Activated T-cell treated with anti-CD3 and anti-CD28 coated beads, Interleukin-2, amount 50 U/mL, for 24 hours (primary cell): ENCODE measurements around the gene TVP23B.
"Not testable (repeated sequence)": the region's sequence is repeated elsewhere in the genome, so short reads cannot be mapped to it uniquely, and the experiment has no call there.

Experiments
- DNase-seq: peaks from one replicate; pipeline ENCODE4 v3.0.0-alpha.2; 2020
- H3K27ac Mint-ChIP-seq: 2 replicates; pipeline ENCODE4 v1.8.0; 2020; ENCODE audit warnings: mild to moderate bottlenecking, mixed read lengths
- H3K27me3 Mint-ChIP-seq: 2 replicates; pipeline ENCODE4 v1.8.0; 2020; ENCODE audit warnings: mixed read lengths
- H3K36me3 Mint-ChIP-seq: 2 replicates; pipeline ENCODE4 v1.8.0; 2020; ENCODE audit warnings: low read depth, mixed read lengths
- H3K4me1 Mint-ChIP-seq: 2 replicates; pipeline ENCODE4 v1.8.0; 2020; ENCODE audit warnings: low read depth, mixed read lengths
- H3K4me3 Mint-ChIP-seq: 2 replicates; pipeline ENCODE4 v1.8.0; 2020; ENCODE audit warnings: mild to moderate bottlenecking, moderate library complexity, mixed read lengths
- H3K9me3 Mint-ChIP-seq: 2 replicates; pipeline ENCODE4 v1.8.0; 2020; ENCODE audit warnings: mixed read lengths

The TVP23B gene

DNA sequence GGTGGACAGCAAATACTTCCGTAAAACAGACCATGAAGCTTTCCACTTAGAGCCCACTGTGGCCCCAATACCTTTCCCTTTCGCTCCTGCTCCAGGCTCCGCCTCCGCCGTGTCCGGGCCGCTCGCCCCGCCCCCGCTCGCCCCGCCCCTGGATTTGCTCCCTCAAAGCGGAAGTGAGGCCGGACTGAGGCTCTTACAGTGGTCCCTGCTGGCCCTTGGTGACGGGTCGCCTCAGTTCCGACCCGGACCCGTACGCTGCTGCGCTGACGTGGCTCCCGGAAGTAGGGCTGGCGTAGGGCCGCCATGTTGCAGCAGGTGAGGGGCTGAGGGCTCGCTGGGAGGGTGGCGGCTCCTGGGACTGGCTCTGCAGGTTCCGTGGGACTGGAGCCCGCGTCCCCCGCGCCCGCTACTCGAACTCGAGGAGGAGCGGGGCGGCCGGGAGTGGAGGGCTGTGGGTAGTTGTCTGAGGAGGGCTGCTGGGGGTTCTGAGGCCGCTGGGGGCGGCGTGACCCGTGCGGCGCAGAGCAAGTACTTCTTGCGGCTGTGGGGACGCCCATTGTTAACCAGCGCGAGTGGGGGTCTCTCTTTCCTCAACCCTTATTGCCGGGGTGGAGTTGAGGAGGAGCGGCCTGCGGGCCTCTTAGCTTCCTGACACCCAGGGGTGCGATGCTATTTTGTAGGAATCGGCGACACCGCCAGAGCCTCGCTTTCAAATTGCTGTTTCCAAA, at the start of gene TVP23B:
Gene TVP23B, plus strand, starts transcription at position 193 of the 728 bp plus-strand sequence. Its CDS starts 111 bp downstream, at position 304.
- H3K9me3 Mint-ChIP-seq, H3K27me3 Mint-ChIP-seq: not testable (repeated sequence)
- DNase-seq, result peak; percentile 99
- peak within 1 kb of the TSS; percentile 81 for H3K4me3 Mint-ChIP-seq
- H3K27ac Mint-ChIP-seq, result peak within 1 kb of the TSS; percentile 91
- peaks cover 22% of the 10 kb centered on the region for H3K4me1 Mint-ChIP-seq
- H3K36me3 Mint-ChIP-seq, result peaks cover 26% of the 10 kb centered on the region

DNA sequence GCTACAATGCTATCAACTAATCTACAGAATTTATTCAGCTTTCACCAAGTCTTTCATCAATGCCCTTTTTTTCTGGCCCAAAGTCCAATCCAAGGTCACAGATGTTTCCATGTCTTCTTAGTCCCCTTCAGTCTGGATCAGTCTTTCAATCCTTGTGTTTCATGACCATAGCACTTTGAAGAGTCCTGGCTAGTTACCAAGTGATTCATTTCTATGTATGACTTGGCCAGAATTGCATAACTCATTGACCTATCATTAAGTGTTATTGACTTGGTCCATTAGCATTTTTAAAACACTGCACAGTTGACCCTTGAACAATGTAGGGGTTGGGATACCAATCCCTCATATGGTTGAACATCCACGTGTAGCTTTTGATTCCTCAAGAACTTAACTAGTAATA, 48.5 kb upstream of the TVP23B start:
- not testable (repeated sequence) for DNase-seq, H3K27ac Mint-ChIP-seq, H3K4me1 Mint-ChIP-seq, H3K4me3 Mint-ChIP-seq, H3K27me3 Mint-ChIP-seq, H3K9me3 Mint-ChIP-seq, H3K36me3 Mint-ChIP-seq

DNA sequence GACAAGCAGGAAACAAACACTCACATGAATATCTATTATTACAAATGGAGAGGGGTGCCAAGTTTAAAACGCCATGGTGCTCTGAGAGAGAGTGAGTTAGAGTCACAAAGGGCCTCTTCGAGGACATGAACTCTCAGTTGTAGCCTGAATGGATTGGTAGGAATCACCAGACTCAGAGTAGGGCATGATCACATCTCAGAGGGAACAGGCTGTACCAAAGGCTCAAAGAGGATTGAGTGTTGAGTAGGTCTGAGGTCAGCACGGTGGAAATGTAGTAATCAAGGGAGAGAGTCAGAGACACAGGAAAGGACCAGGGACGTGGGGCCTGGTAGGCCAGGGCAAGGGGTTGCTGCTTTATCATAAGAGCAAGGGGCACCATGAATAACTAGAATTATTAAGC, 47.6 kb upstream of the TVP23B start:
- H3K36me3 Mint-ChIP-seq, H3K9me3 Mint-ChIP-seq, H3K4me1 Mint-ChIP-seq, H3K27me3 Mint-ChIP-seq, H3K4me3 Mint-ChIP-seq, H3K27ac Mint-ChIP-seq, DNase-seq: not testable (repeated sequence)

DNA sequence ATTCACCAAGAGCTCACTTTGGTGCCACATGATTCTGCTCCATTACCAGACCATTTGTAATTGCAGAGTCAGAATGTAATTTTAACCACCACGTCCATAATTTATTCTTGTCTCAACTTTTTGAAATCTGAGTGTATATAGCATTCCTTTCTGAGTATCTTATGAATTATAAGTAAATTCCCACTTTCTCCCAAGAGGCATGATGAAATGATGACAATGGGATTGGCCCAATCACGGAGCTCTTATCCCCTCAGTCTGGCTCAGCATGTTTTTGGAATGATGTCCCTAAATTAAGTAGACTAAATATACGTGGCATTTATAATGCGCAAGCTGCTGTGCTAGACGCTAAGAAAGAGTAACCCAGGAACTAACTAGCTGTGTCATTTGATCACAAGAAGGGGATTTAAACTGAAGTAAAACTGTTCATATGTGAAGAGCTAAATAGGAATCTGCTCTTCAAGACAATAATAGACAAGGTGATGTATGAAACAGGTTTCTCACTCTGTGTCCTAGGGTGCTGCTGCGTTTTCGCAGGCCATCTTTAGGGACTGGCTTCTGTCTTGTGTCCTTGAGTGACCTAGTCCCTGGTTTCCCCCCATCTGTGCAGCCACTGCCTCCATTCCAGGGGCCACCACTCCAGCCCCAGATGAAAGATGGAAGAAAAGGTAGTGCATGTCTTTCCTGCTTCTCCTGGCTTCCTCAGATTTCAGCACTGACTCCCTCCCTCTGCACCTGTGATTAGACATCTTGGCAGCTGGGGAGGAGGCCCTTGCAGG, 41.2 kb upstream of the TVP23B start:
- not testable (repeated sequence) for H3K4me1 Mint-ChIP-seq, H3K36me3 Mint-ChIP-seq, H3K27me3 Mint-ChIP-seq, H3K27ac Mint-ChIP-seq, H3K4me3 Mint-ChIP-seq, H3K9me3 Mint-ChIP-seq, DNase-seq

DNA sequence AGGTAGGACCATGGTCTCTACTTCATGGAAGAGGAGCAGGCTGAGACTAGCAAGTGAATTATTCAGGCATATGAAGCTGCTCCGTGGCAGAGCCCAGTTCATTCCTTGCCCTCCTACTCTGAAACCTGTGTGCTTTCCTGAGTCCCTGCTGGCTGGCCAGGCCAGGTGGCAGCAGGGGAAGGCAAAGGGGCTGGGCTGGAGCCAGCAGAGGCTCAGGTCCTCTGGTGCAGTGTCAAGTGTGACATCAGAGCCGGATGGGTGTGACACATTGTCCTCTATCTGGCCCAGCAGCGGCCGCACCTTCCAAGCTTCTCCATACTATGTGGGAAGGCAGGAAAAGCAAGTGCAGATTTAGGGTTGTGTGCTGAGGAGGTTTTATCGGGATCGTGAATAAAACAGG, 39.8 kb upstream of the TVP23B start:
- H3K27me3 Mint-ChIP-seq, H3K9me3 Mint-ChIP-seq, H3K27ac Mint-ChIP-seq, H3K4me1 Mint-ChIP-seq, H3K4me3 Mint-ChIP-seq, H3K36me3 Mint-ChIP-seq, DNase-seq: not testable (repeated sequence)

DNA sequence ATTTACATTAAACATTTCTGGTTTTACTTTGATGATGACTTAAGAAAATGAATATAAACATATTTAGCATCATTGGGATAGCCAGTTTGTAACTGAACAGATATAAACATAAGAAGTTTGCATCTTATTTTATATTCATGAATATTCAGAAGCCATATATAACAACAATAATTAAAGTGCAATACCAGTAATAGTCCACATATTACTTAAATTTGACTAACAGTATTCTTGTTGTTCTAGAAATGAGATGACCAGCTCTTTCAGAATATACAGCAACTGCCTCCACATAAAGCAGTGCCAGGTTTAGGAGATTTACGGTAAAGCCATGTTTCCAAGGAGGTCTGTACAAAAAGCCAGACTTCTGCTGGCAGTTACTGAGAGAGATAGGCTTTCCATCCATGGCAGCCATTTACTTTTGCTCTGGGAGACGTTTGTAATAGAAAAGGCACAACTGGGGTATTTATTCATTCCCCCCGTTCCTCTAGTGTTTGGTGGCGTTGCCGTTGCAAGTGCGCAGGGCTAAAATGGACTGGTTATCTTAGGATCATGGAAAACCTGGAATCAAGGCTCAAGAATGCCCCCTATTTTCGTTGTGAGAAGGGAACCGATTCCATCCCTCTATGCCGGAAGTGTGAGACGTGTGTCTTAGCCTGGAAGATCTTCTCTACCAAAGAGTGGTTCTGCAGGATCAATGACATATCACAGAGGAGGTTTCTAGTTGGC, 37.1 kb upstream of the TVP23B start, which contains the start of gene FBXW10:
Gene FBXW10, plus strand, starts transcription at position 356 of the 723 bp plus-strand sequence. Its CDS starts 191 bp downstream, at position 547.
- not testable (repeated sequence) for H3K4me1 Mint-ChIP-seq, H3K4me3 Mint-ChIP-seq, H3K27ac Mint-ChIP-seq, H3K27me3 Mint-ChIP-seq, DNase-seq, H3K9me3 Mint-ChIP-seq, H3K36me3 Mint-ChIP-seq

DNA sequence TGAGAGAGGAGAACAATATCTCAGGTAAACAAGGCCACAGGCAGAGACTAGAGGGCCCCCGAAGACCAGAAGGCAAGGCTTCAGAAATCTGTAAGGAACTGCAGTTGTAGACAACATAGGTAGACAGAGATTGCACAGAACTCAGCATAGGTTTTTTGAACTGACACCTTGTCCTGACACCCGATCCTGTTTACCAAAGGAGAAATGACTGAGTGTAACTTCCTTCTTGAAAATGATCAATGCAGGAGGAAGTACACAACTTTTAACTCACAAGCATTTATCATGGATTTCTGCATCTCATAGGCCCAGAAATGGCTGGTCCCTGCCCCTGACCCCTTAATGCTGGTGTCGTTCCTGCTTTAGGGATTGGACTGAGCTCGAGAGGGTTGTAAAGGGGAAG, 36.3 kb upstream of the TVP23B start:
- H3K9me3 Mint-ChIP-seq, H3K27me3 Mint-ChIP-seq, H3K27ac Mint-ChIP-seq, H3K4me1 Mint-ChIP-seq, H3K36me3 Mint-ChIP-seq, H3K4me3 Mint-ChIP-seq, DNase-seq: not testable (repeated sequence)

DNA sequence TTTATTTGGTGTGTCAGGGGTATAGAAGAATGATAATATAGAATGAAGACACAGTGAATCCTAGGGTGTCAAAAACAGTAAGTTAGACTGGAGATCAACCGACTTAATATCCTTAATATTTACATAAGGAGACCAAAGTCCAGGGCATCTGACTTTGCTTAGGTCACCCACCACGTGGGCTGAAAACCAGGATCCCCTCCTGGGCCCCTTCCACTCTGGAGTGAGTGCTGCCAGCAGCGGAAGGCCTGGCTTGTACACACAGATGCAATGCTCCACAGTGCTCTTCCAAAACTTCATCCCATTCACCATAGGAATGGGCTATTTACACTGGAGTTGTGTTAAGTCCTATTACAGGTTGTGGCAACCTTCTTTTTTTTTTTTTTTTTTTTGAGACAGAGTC, 34.4 kb upstream of the TVP23B start:
- not testable (repeated sequence) for H3K4me3 Mint-ChIP-seq, H3K36me3 Mint-ChIP-seq, H3K27me3 Mint-ChIP-seq, H3K4me1 Mint-ChIP-seq, H3K9me3 Mint-ChIP-seq, DNase-seq, H3K27ac Mint-ChIP-seq

DNA sequence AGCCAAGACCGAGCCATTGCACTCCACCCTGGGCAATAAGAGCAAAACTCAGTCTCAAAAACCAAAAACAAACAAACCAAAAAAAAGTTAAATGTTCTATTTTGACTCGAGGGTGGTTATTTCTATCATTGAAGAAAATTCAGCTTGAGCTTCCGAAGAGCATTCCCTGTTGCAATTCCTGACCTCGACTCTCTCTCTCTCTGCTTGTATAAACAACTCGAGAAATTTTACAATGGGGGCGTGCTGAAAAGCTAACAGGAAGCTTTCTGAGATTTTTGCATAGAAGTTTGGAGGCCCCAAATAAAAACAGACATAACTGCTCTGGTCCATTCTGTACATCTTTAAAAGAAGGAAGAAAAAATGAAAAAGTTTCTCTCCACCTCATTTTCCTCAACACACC, 33.5 kb upstream of the TVP23B start:
- H3K4me3 Mint-ChIP-seq, H3K4me1 Mint-ChIP-seq, H3K27me3 Mint-ChIP-seq, H3K27ac Mint-ChIP-seq, H3K36me3 Mint-ChIP-seq, H3K9me3 Mint-ChIP-seq, DNase-seq: not testable (repeated sequence)

DNA sequence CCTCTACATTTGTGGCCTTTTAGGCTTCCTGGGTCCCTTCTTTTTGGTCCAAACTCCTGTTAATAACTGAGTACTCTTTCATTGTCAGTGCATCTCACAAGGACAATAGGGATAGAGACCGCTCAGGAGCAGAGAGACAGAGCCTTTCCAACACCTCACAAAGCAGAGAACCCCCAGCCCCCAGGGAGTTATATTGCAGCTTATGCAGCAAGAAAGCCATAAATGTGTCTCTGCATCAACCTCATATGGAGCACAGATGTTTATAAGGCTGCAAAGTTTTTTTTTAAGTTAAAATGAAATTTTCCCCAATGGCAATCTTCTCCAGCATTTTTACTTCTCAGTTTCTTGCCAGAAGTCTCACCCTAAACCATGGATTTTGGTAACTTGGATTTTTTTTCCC, 30.7 kb upstream of the TVP23B start:
- not testable (repeated sequence) for H3K4me3 Mint-ChIP-seq, H3K4me1 Mint-ChIP-seq

DNA sequence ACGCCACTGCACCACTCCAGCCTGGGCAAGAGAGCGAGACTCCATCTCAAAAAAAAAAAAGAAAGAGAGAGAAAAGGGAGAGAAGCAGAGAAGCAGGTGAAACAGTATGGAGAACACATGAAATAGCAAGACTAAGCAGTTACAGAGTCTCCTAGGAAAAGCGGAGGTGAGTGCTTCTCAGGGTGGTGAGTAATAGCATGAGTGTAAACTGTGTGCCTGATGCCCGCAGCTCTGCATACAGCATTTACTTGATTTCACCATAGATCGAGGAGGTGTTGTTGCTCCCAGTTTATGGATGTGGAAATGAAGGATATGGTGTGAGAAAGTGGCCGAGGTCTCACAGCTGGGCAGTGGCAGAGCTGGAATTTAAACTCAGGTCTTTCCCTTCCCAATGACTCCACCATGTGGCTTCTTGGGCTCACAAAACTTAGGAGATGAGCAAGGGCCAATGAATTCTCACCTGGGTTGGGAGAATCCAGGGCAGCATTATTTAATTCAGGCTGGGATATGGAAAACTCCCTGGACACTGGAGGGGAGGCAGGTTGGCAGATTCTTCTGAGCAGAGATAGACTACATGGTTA, 27.1 kb upstream of the TVP23B start:
- not testable (repeated sequence) for DNase-seq, H3K9me3 Mint-ChIP-seq

More for the DNA sequence above, 30.7 kb upstream of the TVP23B start:
- H3K27ac Mint-ChIP-seq, H3K27me3 Mint-ChIP-seq, DNase-seq, H3K36me3 Mint-ChIP-seq, H3K9me3 Mint-ChIP-seq: not testable (repeated sequence)

DNA sequence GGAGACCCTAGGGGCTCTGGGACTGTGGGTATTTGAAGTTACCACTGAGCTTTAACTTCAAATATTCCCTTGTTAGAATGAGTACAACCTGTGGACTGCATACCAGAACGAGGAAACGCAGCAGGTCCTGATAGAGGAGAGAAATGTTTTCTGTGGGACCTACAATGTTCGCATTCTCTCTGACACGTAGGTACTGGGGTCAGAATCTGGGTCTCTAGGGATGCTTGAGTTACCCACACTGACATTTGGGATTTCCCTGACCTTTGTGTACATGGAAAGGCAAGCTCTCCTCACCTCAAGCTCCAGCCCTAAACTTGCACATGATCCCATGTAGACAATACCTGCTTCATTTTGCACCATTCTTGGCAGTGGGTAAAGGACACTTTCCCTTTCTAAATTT, 25.0 kb upstream of the TVP23B start:
- H3K4me3 Mint-ChIP-seq, H3K4me1 Mint-ChIP-seq, H3K27me3 Mint-ChIP-seq, DNase-seq, H3K27ac Mint-ChIP-seq, H3K9me3 Mint-ChIP-seq, H3K36me3 Mint-ChIP-seq: not testable (repeated sequence)

More for the DNA sequence above, 27.1 kb upstream of the TVP23B start:
- H3K36me3 Mint-ChIP-seq, H3K27me3 Mint-ChIP-seq, H3K27ac Mint-ChIP-seq, H3K4me3 Mint-ChIP-seq, H3K4me1 Mint-ChIP-seq: not testable (repeated sequence)

DNA sequence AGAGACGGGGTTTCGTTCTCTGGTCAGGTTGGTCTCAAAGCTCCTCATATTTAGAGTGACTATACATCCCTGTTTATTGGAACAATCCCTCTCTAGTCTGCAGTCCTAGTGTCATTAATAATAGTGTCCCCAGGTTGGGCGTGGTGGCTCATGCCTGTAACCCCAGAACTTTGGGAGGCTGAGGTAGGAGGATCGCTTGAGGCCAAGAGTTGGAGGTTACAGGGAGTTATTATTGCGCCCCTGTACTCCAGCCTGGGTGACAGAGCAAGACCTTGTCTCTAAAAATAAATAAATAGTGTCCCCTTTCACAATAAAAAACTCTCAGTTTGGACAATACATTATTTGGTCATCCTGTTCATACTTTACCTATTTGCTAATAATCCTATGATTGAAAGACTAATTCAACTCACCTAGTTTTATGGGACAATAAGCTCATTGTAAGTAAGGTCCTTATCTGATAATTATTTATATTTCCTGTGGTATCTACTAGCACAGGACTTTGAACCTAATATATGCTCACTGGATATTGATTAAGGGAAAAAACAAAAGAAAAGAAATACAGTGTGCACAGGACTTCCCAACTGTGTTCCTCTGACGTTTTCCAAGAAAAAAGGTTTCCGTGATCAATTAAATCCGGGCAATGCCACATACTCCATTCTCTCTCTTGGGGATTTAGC, 23.5 kb upstream of the TVP23B start:
- DNase-seq, H3K27ac Mint-ChIP-seq, H3K27me3 Mint-ChIP-seq, H3K4me1 Mint-ChIP-seq, H3K9me3 Mint-ChIP-seq, H3K4me3 Mint-ChIP-seq, H3K36me3 Mint-ChIP-seq: not testable (repeated sequence)

DNA sequence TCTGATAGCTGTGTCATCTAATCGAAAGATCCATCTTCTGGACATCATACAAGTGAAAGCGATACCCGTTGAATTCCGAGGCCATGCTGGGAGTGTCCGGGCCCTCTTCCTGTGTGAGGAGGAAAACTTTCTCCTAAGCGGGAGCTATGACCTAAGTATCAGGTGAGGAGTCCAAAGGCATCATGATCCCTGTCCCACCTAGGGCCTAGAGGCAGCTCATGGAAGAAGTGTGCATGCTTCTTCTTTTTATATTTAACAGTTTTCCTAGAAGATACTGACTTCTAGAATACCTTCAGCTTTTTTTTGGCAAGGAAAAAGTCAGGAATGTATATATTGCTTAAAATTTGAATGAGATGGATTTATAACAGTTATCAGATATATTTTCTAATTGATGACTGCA, 22.6 kb upstream of the TVP23B start:
- not testable (repeated sequence) for H3K27ac Mint-ChIP-seq, H3K36me3 Mint-ChIP-seq, H3K4me3 Mint-ChIP-seq, DNase-seq, H3K27me3 Mint-ChIP-seq, H3K4me1 Mint-ChIP-seq, H3K9me3 Mint-ChIP-seq
